HG03342 (cell line): ENCODE data around the gene FBXO4.
"Not testable (repeated sequence)": the region's sequence is repeated elsewhere in the genome, so short reads cannot be mapped to it uniquely, and the experiment has no call there.

ENCODE experiments used
- ATAC-seq: cut with Tn5 transposase; IDR thresholded peaks from one replicate; pipeline ENCODE4 v1.9.1; 2021; ENCODE audit warnings: mild to moderate bottlenecking, moderate library complexity; ENCODE audit not compliant: unreplicated experiment

Gene FBXO4

DNA sequence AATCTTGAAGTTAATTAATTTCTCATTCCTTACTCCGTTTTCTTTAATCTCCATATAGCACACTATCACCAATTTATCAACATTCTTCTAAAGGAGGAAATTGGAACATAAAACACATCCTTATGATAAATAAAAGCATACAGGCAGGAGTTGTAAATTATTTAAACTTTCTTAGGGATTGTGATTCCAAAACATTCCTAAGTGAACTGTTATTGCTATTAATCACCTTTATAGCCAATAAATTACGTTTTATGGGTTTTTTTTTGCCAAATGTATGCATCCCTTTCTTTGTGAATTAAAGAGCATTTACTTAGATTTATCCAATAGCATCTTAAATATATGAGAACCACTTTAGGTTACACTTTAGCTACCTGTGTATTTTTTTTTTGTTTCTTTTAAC lies 55.3 kb downstream of the FBXO4 start:
- no peak for ATAC-seq

DNA sequence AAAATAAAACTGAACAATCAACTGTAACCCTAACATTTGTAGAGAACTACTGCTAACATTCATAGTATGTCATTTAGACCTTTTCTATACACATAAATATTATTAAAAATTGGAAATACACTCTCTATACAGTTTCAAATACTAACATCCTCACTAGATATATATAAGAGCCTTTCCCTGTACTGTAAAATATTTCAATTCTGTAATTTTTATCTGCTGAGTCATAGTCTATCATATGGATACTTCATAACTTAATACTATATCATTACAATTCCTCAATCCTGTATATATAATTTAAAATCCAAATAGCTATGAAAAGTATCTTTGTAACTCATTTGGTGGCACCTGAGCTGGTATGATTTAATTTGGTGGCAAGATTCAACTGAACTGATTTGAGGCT lies 55.8 kb downstream of the FBXO4 start:
- no peak for ATAC-seq

DNA sequence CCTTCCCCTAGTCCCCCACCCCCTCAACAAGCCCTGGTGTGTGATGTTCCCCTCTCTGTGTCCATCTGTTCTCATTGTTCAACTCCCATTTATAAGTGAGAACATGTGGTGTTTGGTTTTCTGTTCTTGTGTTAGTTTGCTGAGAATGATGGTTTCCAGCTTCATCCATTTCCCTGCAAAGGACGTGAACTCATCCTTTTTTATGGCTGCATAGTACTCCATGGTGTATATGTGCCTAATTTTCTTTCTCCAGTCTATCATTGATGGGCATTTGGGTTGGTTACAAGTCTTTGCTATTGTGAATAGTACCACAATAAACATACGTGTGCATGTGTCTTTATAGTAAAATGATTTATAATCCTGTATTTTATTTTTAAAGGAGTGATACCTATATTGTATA lies 57.8 kb downstream of the FBXO4 start:
- ATAC-seq: not testable (repeated sequence)

DNA sequence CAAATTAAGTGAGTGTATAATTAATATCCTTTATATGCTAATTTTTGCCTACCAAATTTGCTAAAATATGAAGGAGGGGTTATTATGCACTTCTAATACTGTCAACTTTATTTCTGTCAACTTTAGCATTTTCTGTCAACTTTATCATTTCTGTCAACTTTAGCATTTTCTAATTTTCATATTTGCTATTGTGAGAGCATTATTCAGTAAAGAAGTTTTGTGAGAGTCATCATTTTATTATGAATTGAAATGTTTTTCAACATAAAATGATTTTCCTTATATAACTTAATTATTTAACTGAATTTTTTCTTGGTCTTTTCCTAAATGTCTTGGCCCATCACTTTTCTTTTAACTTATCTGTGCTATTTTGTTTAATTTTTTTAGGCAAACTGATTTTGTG lies 58.2 kb downstream of the FBXO4 start:
- no peak for ATAC-seq

DNA sequence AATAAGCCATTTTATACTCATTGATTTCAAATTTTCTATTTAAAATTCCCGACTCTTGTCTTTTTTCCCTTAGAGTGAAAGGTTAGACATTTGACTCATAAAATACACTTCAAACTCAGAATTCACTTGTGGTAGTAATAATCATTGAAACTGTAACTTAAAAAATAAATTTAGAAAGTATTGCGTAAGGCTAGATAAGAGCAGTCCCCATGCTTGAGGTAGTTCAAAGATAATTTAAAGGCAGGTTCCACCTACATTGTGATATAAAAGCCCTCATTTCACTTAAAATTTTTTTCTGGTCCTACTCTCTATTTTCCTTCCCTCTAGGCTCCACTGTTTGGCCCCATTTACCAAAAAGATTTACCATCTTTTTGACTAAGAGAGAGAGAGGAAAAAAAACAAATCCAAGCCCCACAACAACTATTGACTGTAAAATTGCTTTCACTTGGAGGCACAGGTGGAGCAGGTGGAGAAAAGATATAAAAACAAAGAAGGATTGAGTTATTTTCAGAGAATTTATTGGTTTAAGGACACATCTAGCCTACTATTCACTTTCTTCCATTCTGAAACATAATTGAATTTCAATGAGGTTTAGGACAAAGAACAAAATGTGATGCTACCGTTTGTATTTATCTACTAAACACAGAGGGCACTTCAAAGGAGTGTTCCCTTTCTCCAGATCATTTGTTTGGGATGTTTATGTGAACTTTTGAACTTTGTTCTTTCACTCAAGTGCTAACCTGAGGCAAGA lies 61.0 kb downstream of the FBXO4 start:
- no peak for ATAC-seq
